Measurements from ENCODE around the gene HBG2.
"Not testable (repeated sequence)": the region's sequence is repeated elsewhere in the genome, so short reads cannot be mapped to it uniquely, and the experiment has no call there.

Gene HBG2

GRCh38 chr11:5272395-5273017, 17.9 kb upstream of the HBG2 start:
- no peak for DNase-seq
- no peak overlapping the region for H3K4me3 Mint-ChIP-seq
- no peak for ATAC-seq
- no peaks in the 10 kb centered on the region for H3K27me3 Mint-ChIP-seq
- no peak overlapping the region for H3K27ac Mint-ChIP-seq
- no peaks in the 10 kb centered on the region for H3K9me3 Mint-ChIP-seq
- H3K4me1 Mint-ChIP-seq: no peaks in the 10 kb centered on the region
- H3K36me3 Mint-ChIP-seq (ENCODE audit: low read depth): no peaks in the 10 kb centered on the region

DNA sequence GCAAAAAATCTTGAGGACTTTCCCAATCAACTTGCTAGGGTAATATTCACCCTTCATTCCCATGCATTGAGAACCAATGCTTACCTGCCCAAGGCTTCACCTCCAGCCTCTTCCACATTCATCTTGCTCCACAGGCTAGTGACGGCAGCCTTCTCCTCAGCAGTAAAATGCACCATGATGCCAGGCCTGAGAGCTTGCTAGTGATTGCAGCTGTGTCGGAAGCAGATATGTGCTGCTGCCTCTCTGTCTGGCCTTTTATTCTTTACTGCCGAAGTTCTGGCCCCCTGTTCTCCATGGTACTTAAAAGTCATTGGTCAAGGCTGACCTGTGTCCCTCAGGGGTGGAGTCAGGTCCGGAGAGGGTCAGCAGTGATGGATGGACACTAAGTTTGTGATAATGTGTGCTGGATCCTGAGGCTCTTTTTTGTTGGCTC, 15.2 kb upstream of the HBG2 start, which contains the start of gene HBE1:
Gene HBE1, minus strand, starts transcription at position 231 of the 433 bp plus-strand sequence. Its CDS starts 55 bp downstream, at position 176.
- H3K9me3 Mint-ChIP-seq: no peaks in the 10 kb centered on the region
- ATAC-seq: no peak
- H3K4me3 Mint-ChIP-seq: no peak within 1 kb of the TSS
- no peaks in the 10 kb centered on the region for H3K36me3 Mint-ChIP-seq (ENCODE audit: low read depth)
- no peaks in the 10 kb centered on the region for H3K27me3 Mint-ChIP-seq
- no peaks in the 10 kb centered on the region for H3K4me1 Mint-ChIP-seq
- no peak within 1 kb of the TSS for H3K27ac Mint-ChIP-seq
- DNase-seq: no peak

GRCh38 chr11:5267033-5267563, 12.5 kb upstream of the HBG2 start:
- no peaks in the 10 kb centered on the region for H3K36me3 Mint-ChIP-seq (ENCODE audit: low read depth)
- H3K9me3 Mint-ChIP-seq: no peaks in the 10 kb centered on the region
- no peak overlapping the region for H3K27ac Mint-ChIP-seq
- no peaks in the 10 kb centered on the region for H3K27me3 Mint-ChIP-seq
- H3K4me1 Mint-ChIP-seq: no peaks in the 10 kb centered on the region
- DNase-seq (no peak), ATAC-seq (no peak)
- no peak overlapping the region for H3K4me3 Mint-ChIP-seq

GRCh38 chr11:5266609-5267008, 12.0 kb upstream of the HBG2 start:
- Mint-ChIP-seq H3K27me3 (no peaks in the 10 kb centered on the region), H3K4me3 (no peak overlapping the region), H3K4me1 (no peaks in the 10 kb centered on the region), H3K36me3 (ENCODE audit: low read depth) (no peaks in the 10 kb centered on the region), H3K27ac (no peak overlapping the region), H3K9me3 (no peaks in the 10 kb centered on the region)
- DNase-seq (no peak), ATAC-seq (no peak)

DNA sequence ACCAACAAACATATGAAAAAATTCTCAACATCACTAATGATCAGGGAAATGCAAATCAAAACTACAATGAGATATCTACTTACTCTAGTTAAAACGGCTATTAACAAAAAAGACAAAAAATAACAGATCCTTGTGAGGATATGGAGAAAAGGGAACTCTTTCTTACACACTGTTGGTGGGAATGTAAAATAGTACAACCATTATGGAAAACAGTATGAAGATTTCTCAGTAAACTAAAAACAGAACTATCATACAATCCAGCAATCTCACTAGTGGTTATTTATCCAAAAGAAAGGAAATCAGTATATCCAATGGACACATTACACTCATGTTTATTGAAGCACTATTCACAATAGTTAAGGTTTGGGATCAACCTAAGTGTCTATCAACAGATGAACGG, 11.3 kb upstream of the HBG2 start:
- H3K27me3 Mint-ChIP-seq: no peaks in the 10 kb centered on the region
- no peaks in the 10 kb centered on the region for H3K36me3 Mint-ChIP-seq (ENCODE audit: low read depth)
- no peaks in the 10 kb centered on the region for H3K4me1 Mint-ChIP-seq
- H3K9me3 Mint-ChIP-seq: no peaks in the 10 kb centered on the region
- H3K27ac Mint-ChIP-seq: no peak overlapping the region
- ATAC-seq: no peak
- no peak for DNase-seq
- H3K4me3 Mint-ChIP-seq: no peak overlapping the region

DNA sequence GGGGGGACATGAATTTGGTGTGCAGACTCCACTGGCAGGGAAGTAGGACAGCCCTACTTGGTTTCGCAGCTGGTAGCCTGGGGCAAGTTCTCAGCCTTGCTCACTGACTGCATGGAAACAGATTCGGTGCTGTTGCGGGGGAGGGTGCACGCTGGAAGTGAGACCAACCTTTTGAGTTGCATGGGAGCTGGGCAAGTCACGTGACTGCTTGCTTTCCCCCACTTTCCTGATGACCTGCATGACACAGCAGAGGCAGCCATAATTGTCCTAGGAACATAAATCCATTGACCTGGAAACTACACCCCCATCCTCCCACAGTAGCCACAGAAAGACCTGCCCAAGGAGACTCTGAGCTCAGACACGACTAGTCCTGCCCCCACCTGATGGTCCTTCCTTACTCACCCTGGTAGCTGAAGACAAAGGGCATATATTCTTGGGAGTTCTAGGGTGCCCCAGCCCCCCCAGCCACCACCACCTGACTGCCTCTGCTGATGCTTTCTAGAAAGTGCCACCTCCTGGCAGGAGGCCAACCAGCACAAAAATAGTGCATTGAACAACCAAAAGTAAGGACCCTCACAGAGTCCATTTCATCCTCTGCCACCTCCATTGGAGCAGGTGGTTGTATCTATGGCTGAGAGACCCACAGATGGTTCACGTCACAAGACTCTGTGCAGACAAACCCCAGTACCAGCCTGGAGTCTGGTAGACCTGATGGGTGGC, 4.1 kb upstream of the HBG2 start:
- no peaks in the 10 kb centered on the region for H3K9me3 Mint-ChIP-seq
- no peak overlapping the region for H3K4me3 Mint-ChIP-seq
- no peaks in the 10 kb centered on the region for H3K36me3 Mint-ChIP-seq (ENCODE audit: low read depth)
- no peak for ATAC-seq
- H3K27ac Mint-ChIP-seq: no peak overlapping the region
- no peaks in the 10 kb centered on the region for H3K4me1 Mint-ChIP-seq
- H3K27me3 Mint-ChIP-seq: no peaks in the 10 kb centered on the region
- no peak for DNase-seq

- Mint-ChIP-seq H3K36me3 (ENCODE audit: low read depth) (no peaks in the 10 kb centered on the region), H3K4me3 (no peak overlapping the region), H3K27me3 (no peaks in the 10 kb centered on the region), H3K27ac (no peak overlapping the region), H3K9me3 (no peaks in the 10 kb centered on the region), H3K4me1 (no peaks in the 10 kb centered on the region)
- no peak for ATAC-seq
- no peak for DNase-seq
These were observed 2.7 kb upstream of the HBG2 start for GRCh38 chr11:5257296-5257695.

DNA sequence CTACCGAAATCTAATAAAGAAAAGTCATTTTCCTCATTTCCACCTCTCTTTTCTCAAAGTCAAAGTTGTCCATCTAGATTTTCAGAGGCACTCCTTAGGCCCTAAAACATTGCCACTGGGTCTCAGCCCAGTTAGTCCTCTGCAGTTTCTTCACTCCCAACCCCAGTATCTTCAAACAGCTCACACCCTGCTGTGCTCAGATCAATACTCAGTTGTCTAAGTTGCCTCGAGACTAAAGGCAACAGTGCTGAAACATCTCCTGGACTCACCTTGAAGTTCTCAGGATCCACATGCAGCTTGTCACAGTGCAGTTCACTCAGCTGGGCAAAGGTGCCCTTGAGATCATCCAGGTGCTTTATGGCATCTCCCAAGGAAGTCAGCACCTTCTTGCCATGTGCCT, 558 bp downstream of the HBG2 start:
- H3K4me3 Mint-ChIP-seq; H3K4me1 Mint-ChIP-seq; H3K27ac Mint-ChIP-seq; H3K36me3 Mint-ChIP-seq (ENCODE audit: low read depth); ATAC-seq; H3K9me3 Mint-ChIP-seq; DNase-seq; H3K27me3 Mint-ChIP-seq: not testable (repeated sequence)

DNA sequence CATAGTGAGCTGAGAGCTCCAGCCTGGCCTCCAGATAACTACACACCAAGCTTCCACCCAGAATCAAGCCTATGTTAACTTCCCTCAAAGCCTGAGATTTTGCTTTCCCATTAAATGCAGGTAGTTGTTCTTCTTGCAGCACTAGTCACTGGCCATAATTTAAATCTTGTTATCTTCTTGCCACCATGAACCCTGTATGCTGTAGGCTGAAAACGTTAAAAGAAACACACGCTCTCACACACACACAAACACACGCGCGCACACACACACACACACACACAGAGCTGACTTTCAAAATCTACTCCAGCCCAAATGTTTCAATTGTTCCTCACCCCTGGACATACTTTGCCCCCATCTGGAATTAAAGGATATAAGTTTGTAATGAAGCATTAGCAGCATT, 1.1 kb downstream of the HBG2 start:
- H3K27me3 Mint-ChIP-seq; H3K36me3 Mint-ChIP-seq (ENCODE audit: low read depth); H3K9me3 Mint-ChIP-seq; H3K4me3 Mint-ChIP-seq; H3K27ac Mint-ChIP-seq; ATAC-seq; DNase-seq; H3K4me1 Mint-ChIP-seq: not testable (repeated sequence)

DNA sequence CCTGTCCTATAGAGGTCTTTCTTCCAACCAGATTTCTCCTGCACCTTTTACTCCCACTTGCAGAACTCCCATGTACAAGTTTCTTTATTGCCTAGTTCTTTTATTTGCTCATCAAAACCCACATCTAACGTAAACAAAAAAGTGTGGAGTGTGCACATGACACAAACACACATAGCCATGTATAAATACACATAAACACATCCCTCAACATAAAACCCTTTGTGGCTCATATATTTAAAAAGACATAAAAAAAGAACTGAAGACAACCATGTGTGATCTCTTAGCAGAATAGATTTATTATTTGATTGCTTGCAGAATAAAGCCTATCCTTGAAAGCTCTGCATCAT, 1.7 kb downstream of the HBG2 start:
- no peak for ATAC-seq
- no peaks in the 10 kb centered on the region for H3K36me3 Mint-ChIP-seq (ENCODE audit: low read depth)
- no peak for DNase-seq
- H3K4me3 Mint-ChIP-seq: no peak overlapping the region
- no peaks in the 10 kb centered on the region for H3K9me3 Mint-ChIP-seq
- no peaks in the 10 kb centered on the region for H3K4me1 Mint-ChIP-seq
- H3K27me3 Mint-ChIP-seq: no peaks in the 10 kb centered on the region
- no peak overlapping the region for H3K27ac Mint-ChIP-seq

- Mint-ChIP-seq H3K4me3 (no peak overlapping the region), H3K4me1 (no peaks in the 10 kb centered on the region), H3K27me3 (no peaks in the 10 kb centered on the region)
These were observed 2.2 kb downstream of the HBG2 start for GRCh38 chr11:5252192-5252918.

GRCh38 chr11:5251746-5252145, 2.8 kb downstream of the HBG2 start:
- Mint-ChIP-seq H3K36me3 (ENCODE audit: low read depth) (no peaks in the 10 kb centered on the region), H3K9me3 (no peaks in the 10 kb centered on the region), H3K4me1 (no peaks in the 10 kb centered on the region), H3K4me3 (no peak overlapping the region), H3K27me3 (no peaks in the 10 kb centered on the region), H3K27ac (no peak overlapping the region)
- ATAC-seq: no peak
- DNase-seq: no peak

More at GRCh38 chr11:5252192-5252918, 2.2 kb downstream of the HBG2 start:
- Mint-ChIP-seq H3K36me3 (ENCODE audit: low read depth) (no peaks in the 10 kb centered on the region), H3K9me3 (no peaks in the 10 kb centered on the region), H3K27ac (no peak overlapping the region)
- ATAC-seq: no peak
- no peak for DNase-seq

- Mint-ChIP-seq H3K4me1 (no peaks in the 10 kb centered on the region), H3K27me3 (no peaks in the 10 kb centered on the region), H3K4me3 (no peak overlapping the region), H3K27ac (no peak overlapping the region), H3K36me3 (ENCODE audit: low read depth) (no peaks in the 10 kb centered on the region), H3K9me3 (no peaks in the 10 kb centered on the region)
- no peak for ATAC-seq
- no peak for DNase-seq
These were observed 3.9 kb downstream of the HBG2 start for GRCh38 chr11:5250543-5251204.

- not testable (repeated sequence) for H3K4me1 Mint-ChIP-seq; H3K36me3 Mint-ChIP-seq (ENCODE audit: low read depth); H3K4me3 Mint-ChIP-seq; H3K27ac Mint-ChIP-seq; H3K9me3 Mint-ChIP-seq; H3K27me3 Mint-ChIP-seq; ATAC-seq; DNase-seq
These were observed 4.7 kb downstream of the HBG2 start, which contains the start of gene HBG1 for GRCh38 chr11:5249807-5250396. Gene HBG1 (minus strand): TSS chr11:5249857. CDS start chr11:5249804, 53 bp downstream.

Measured in activated naive CD8-positive, alpha-beta T cell treated with anti-CD3 and anti-CD28 coated beads, Interleukin-2, amount 50 U/mL, for 24 hours (primary cell).